ENCODE measurements around the gene MED8. TPM values are rescaled to one million over a fixed set of nuclear protein-coding genes. Genes with fewer than 3 reads are reported as not detected.

MED8 gene
- total and polyA plus RNA-seq, 2 of the 13 experiments (the other 11 are each of a cell fraction or from before 2014, with no cell fraction given): 16.9 to 77.4 TPM

DNA sequence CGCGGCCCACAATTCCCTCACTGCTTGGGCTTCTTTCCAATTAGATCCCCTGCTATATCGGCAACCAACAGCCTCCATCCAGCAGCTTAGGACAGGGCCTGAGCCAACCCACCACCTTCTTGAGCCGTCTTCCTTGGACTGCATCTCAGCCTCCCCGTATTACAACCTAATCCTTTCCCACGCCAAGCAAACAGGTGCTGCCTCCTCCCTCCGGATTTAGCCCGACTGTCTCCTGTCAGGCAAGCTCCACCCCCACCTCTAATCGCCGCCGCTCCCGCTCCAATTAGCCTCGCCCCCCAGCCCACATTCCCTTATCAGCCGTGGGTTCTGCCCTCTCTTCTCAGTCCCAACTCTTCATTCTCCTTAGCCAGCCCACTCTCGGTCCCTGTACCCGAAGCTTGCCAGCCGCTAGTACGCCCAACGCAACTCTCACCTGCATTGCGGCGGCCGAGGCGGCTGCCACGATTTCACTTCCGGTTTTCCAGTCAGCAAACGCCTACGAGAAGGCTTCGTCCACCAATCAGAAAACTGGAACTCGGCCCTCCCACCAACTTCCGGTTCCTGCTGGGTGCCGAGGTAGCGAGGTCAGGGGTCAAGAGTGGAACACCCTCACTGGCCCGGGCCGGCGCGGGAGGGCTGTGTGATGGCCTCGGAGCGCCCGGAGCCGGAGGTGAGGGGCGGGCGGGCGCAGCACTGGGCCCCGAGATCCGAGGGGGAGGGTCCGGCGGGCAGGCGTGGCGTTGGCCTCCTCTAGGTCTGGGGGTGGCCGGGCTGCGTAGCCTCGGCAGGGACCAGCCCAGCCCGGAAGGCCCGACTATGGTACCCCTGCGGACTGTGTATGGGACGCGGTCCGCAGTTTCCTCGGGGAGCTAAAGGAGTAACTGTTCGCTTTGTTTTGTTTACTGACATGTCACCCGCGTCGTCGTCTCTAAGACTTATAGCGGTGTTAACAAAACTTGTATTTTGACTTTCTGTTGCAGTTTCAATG lies at the start of gene MED8, which contains the start of gene SZT2 (continued):
- TF ChIP-seq E2F2 (CRISPR knock-in tag; IDR thresholded peaks at IDR 0.05; ENCODE audit: borderline replicate concordance) (no peak), PATZ1 (CRISPR knock-in tag; IDR thresholded peaks at IDR 0.05) (peak; percentile 73), ZNF605 (CRISPR knock-in tag; IDR thresholded peaks at IDR 0.05) (peak; percentile 90), ZNF672 (CRISPR knock-in tag; IDR thresholded peaks at IDR 0.05) (no peak), ZNF101 (CRISPR knock-in tag; IDR thresholded peaks at IDR 0.05; ENCODE audit: borderline replicate concordance, low read depth) (no peak), ZNF772 (CRISPR knock-in tag; IDR thresholded peaks at IDR 0.05) (no peak; the same call in 1 of the 2 replicates), ZNF234 (CRISPR knock-in tag; conservative IDR thresholded peaks at IDR 0.05) (no peak), YEATS2 (CRISPR knock-in tag; IDR thresholded peaks at IDR 0.05; ENCODE audit: borderline replicate concordance) (peak; percentile 92), ZNF597 (CRISPR knock-in tag; IDR thresholded peaks at IDR 0.05) (no peak), NFRKB (IDR thresholded peaks at IDR 0.05) (no peak), ZNF367 (CRISPR knock-in tag; IDR thresholded peaks at IDR 0.05; ENCODE audit: borderline replicate concordance) (no peak), SMAD9 (CRISPR knock-in tag; IDR thresholded peaks at IDR 0.05) (no peak), RFX5 (IDR thresholded peaks at IDR 0.05; ENCODE audit: low read depth, low read length) (no peak), HNRNPLL (IDR thresholded peaks at IDR 0.05; ENCODE audit: low read depth, low read length, poor library complexity, severe bottlenecking) (peak; percentile 64), CHD4 (IDR thresholded peaks at IDR 0.05; ENCODE audit: borderline replicate concordance, low read length) (0 out of 2 replicates have a peak, but pooled peaks have one; percentile 23), E2F1 (CRISPR knock-in tag; IDR thresholded peaks at IDR 0.05) (no peak; the same call in 1 of the 2 replicates), HDAC1 (CRISPR knock-in tag; IDR thresholded peaks at IDR 0.05) (peak; percentile 95), SP2 (CRISPR knock-in tag; IDR thresholded peaks at IDR 0.05) (peak; percentile 94), MLLT10 (CRISPR knock-in tag; IDR thresholded peaks at IDR 0.05) (no peak)
- TF ChIP-seq, protein P1, sequence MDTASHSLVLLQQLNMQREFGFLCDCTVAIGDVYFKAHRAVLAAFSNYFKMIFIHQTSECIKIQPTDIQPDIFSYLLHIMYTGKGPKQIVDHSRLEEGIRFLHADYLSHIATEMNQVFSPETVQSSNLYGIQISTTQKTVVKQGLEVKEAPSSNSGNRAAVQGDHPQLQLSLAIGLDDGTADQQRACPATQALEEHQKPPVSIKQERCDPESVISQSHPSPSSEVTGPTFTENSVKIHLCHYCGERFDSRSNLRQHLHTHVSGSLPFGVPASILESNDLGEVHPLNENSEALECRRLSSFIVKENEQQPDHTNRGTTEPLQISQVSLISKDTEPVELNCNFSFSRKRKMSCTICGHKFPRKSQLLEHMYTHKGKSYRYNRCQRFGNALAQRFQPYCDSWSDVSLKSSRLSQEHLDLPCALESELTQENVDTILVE (CRISPR knock-in tag; IDR thresholded peaks at IDR 0.05): peak; percentile 84; the same call in 1 of the 2 replicates

Data from HepG2 (cell line).